HG03565 (cell line): ENCODE results near the gene SMIM7.
"Not testable (repeated sequence)": the region's sequence is repeated elsewhere in the genome, so short reads cannot be mapped to it uniquely, and the experiment has no call there.

ENCODE experiments used
- ATAC-seq: cut with Tn5 transposase; IDR thresholded peaks from one replicate; pipeline ENCODE4 v1.9.1; 2021; ENCODE audit warnings: mild to moderate bottlenecking, moderate library complexity; ENCODE audit not compliant: unreplicated experiment

Gene SMIM7

GRCh38 chr19:16655727-16656126 lies 4.2 kb downstream of the SMIM7 start:
- no peak for ATAC-seq

- ATAC-seq, result no peak
Measured at GRCh38 chr19:16654627-16655026, 5.3 kb downstream of the SMIM7 start.

GRCh38 chr19:16654140-16654539 lies 5.8 kb downstream of the SMIM7 start:
- no peak for ATAC-seq

DNA sequence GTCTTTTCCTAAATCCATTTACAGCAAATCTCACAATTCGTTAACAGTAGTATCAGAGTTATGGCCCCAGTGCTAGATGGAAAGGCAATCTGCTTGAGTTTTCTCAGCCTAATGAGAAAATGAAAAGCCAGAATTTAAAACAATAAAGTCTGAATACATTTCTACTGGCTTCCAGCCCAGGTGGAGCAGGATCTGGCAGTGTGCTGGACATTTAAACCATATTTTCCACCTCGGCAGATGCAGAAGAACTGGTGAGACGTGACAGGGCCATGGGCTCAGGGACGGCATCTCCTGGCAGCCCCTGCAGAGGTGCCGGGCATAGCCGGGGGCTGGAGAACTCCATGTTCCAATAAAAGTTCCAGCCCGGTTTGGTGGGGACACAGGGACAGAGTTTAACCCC lies 7.1 kb downstream of the SMIM7 start:
- ATAC-seq, result no peak

GRCh38 chr19:16651421-16652188 lies 8.3 kb downstream of the SMIM7 start:
- not testable (repeated sequence) for ATAC-seq

DNA sequence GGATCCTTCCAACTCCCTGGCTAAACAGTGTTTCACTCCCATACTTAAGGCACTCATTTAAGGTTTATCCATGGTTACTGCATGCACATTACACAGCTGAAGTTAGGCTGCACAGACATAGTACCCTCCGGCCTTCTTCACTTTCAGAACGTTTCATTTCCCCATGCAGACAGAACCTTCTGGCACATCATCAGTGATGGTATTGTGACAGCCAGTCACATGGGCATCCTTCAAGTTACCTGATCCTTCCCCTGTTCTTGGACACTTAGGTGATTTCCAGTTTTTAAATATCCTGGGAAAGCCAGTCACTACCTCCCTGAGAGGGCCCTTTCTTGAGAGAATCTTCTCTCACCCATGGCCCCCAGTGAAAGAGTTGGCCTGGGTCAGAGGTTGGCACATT lies 9.1 kb downstream of the SMIM7 start:
- ATAC-seq, result no peak

DNA sequence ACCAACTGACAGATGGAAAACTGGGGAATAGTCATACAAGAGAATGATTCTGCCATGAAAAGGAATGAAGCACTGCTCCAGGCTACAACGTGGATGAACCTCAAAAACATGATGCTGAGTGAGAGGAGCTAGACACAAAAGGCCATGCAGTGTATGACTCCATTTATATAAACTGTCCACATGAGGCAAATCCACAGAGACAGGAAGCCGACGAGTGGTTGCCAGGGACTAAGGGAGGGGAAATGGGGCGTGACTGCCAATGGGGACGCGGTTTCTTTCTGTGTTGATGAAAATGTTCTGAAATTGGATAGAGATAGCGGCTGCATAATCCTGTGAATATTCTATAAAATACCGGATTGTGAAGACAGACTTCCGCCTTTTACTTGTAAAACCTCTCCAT lies 10.2 kb downstream of the SMIM7 start:
- no peak for ATAC-seq

- no peak for ATAC-seq
Measured at GRCh38 chr19:16645140-16645539, 14.8 kb downstream of the SMIM7 start.

DNA sequence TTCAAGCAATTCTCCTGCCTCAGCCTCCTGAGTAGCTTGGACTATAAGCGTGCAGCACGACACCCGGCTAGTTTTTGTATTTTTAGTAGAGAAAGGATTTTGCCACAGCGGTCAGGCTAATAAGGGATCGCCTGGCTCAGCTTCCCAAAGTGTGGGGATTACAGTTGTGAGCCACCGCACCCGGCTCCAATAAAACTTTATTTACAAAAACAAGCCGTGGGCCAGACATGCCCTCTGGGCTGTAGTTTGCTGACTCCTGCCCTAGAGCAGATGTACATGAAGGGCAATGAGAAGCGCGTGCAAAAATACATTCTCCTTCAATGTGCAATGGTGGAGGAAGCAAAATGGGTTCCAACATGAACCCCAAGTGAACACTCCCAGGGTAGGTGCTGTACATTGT lies 18.2 kb downstream of the SMIM7 start:
- no peak for ATAC-seq

DNA sequence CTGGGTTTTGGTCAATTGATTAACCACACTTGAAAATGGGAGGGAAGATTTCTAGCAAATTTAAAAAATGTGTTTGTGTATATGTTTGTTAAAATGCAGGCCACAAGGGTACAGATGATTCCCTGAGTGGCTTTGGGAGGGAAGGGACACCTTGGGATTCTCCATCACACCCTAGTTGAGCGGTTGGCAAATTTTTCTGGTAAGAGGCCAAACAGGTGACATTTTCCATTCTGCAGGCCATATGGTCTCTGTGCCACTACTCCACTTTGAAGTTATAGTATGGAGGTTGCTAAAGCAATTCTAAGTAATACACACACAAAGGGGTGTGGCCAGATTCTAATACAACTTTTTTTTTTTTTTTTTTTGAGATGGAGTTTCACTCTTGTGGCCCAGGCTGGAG lies 19.0 kb downstream of the SMIM7 start:
- no peak for ATAC-seq

GRCh38 chr19:16638666-16639065 lies 21.3 kb downstream of the SMIM7 start:
- ATAC-seq, result no peak

DNA sequence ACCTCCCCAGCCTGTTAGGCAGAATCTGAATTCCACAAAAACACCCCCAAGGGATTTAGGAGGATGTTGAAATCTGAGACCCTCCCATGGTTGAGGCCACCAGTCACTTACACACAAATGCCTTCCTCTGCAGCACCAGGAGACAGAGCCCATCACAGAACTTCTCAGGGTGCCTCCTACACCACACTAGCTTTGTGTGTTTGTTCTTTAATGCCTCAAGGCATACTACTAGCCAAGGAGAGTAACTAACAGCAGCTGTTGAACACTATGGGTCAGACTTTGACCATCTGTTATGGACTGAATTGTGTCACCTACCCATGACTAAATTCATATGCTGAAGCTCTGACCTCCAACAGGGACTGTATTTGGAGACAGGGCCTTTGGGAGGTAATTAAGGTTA lies 22.4 kb downstream of the SMIM7 start:
- no peak for ATAC-seq

- no peak for ATAC-seq
Measured at GRCh38 chr19:16631465-16631864, 28.5 kb downstream of the SMIM7 start.

- ATAC-seq, result no peak
Measured at GRCh38 chr19:16628984-16629691, 30.8 kb downstream of the SMIM7 start.

GRCh38 chr19:16628183-16628983 lies 31.6 kb downstream of the SMIM7 start, which contains the start of gene MED26:
Gene MED26, minus strand, starts transcription at chr19:16628204. Its CDS starts 261 bp downstream, at chr19:16627943.
- peak; percentile 81 for ATAC-seq

GRCh38 chr19:16627928-16628182 lies 32.1 kb downstream of the SMIM7 start:
- no peak for ATAC-seq

DNA sequence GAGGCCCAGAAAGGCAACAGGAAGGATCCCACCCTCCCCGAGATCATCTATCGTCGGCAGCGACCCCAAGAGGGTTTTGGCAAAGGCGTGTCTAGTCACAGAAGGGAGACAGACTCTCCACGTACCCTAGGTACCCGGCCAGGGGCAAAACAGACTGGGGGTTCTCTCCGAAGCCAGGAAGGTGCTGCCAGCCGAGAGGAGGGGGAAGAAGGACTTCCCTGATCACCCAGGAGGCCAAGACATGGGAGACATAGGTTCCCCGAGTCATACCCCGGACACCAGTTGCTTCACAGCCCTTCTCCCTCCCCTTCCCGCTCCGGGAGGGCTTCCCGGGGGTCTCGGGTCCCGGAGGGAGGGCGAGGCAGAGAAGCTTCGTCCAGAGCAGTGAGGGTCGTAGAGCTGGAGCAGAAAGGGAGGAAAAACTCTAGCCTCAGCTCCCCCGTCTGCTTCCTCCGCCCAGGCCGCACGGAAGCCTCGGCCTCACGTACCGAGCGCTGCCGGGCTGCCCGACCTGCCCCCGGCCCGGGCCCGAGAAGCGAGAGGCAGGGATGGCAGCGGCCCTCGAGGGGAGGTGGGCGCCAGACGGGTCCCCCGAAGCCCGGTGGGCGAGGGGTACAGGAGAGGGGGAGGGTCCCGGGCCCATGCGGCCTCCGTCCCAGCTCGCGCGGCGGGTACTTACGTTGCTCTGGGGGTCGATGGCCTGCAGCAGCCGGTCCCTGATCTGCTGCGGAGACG lies 32.6 kb downstream of the SMIM7 start:
- ATAC-seq, result no peak

DNA sequence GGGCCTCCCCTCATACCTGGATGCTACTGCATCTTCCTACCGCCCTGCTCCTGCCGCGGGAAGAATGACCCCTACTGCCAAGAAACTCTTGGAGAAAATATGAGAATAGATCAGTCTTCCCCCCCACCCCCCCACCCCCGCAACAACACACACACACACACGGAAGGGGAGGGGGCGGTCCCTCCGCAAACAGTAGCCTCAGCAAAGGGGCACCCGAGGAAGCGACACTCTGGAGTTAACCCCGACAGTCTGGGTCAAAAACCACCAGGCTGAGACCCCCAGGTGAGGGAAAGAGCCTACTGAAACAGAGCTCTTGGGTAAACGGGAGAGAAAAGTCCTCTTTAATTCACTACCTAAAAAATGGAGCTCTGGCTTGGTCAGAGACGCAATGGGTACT lies 33.1 kb downstream of the SMIM7 start:
- ATAC-seq, result no peak

- ATAC-seq, result no peak
Measured at GRCh38 chr19:16625163-16625958, 34.6 kb downstream of the SMIM7 start.

DNA sequence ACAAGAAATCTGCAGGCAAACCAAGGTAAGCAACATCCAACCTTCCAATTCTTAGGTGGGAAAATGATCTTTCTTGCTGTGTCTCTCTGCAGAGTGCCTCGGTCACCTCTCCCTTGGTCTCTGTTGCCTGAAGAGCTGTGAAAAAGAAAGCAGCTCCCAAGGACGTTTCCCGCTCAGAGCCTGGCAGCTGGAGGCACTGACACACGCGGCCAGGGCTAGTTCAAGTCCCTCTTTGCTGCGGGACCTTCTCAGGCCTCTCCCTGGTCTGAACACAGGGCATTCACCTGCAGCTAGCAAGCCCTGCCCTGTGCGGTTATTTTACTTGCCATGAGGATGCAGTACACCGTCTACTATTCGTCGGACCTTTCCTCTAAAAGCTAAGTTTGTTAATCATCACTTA lies 35.7 kb downstream of the SMIM7 start:
- no peak for ATAC-seq
